Activated naive CD4-positive, alpha-beta T cell treated with anti-CD3 and anti-CD28 coated beads for 36 hours (primary cell): Measurements from ENCODE around the gene APOB. TPM values are rescaled to one million over a fixed set of nuclear protein-coding genes. Genes with fewer than 3 reads are reported as not detected.

ENCODE experiments used
- CTCF ChIA-PET: fragments of 350-600 bp; sonication (Branson Sonifier 250); formaldehyde crosslinking; loops from one replicate; lab custom pipeline; 2021; ENCODE audit warnings: antibody characterized with exemption; lab: Charles Lee
- DNase-seq: peaks from one replicate; pipeline ENCODE4 v3.0.0-alpha.2; 2020
- H3K27ac Mint-ChIP-seq: one replicate; pipeline ENCODE4 v1.8.0; 2021; ENCODE audit warnings: mild to moderate bottlenecking, mixed read lengths
- H3K27me3 Mint-ChIP-seq: one replicate; pipeline ENCODE4 v1.8.0; 2021; ENCODE audit warnings: low read depth, mixed read lengths
- H3K36me3 Mint-ChIP-seq: one replicate; pipeline ENCODE4 v1.8.0; 2021; ENCODE audit warnings: low read depth, mixed read lengths
- H3K4me1 Mint-ChIP-seq: one replicate; pipeline ENCODE4 v1.8.0; 2021; ENCODE audit warnings: low read depth, mixed read lengths
- H3K4me3 Mint-ChIP-seq: one replicate; pipeline ENCODE4 v1.8.0; 2021; ENCODE audit warnings: mild to moderate bottlenecking, moderate library complexity, mixed read lengths
- H3K9me3 Mint-ChIP-seq: one replicate; pipeline ENCODE4 v1.8.0; 2021; ENCODE audit warnings: mixed read lengths
- intact Hi-C: fragments of 100-400 bp; cut with micrococcal nuclease; formaldehyde crosslinking; loops from one replicate; pipeline ENCODE4 v1.15.1; 2023
- total RNA-seq, 2 experiments: library from RNA; stranded (reverse); gene quantifications; one replicate each; pipeline ENCODE4 v1.2.3, GENCODE V29; 2021

The APOB gene
- total RNA-seq, 2 experiments from 2014 or later: not detected

DNA sequence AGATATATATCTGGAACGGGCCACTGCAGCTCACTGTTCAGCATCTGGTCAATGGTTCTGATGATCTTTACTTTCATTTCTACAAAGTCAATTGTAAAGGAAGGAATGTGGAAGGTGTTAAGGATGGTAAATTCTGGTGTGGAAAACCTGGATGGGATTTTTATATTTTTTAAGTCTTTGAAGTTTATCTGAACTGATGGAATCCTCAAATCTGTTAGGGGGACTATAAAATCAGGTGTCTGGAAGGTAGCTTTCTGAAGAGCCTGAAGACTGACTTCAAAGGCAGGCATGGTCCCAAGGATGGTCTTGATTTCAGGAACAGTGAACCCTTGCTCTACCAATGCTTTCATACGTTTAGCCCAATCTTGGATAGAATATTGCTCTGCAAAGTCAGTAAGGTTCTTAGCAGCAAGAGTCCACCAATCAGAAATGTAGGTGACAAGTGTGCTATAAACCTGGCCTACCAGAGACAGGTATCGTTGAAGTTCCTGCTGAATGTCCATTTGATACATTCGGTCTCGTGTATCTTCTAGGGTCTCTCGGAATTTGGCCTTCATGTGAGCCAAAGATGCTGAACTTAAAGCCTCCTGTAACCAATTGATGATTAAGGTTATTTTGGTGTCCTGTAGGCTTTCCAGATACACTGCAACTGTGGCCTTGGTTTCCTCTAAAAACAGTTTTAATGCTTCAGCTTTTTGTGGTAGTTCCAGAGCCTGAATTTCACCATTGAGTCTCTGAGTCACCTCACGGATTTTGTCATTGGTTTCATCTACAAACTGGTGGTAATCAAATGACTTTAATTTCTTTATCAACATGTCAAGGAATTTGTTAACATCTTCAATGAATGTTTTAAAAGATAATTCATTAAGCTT is 34.8 kb downstream of the APOB start:
- no peak overlapping the region for H3K27ac Mint-ChIP-seq
- no peak for DNase-seq
- intact Hi-C loops: no loop called here
- H3K4me3 Mint-ChIP-seq: no peak overlapping the region
- no peaks in the 10 kb centered on the region for H3K4me1 Mint-ChIP-seq
- H3K9me3 Mint-ChIP-seq: no peaks in the 10 kb centered on the region
- H3K36me3 Mint-ChIP-seq: no peaks in the 10 kb centered on the region
- CTCF ChIA-PET: no interaction called here
- peaks cover 11% of the 10 kb centered on the region for H3K27me3 Mint-ChIP-seq

DNA sequence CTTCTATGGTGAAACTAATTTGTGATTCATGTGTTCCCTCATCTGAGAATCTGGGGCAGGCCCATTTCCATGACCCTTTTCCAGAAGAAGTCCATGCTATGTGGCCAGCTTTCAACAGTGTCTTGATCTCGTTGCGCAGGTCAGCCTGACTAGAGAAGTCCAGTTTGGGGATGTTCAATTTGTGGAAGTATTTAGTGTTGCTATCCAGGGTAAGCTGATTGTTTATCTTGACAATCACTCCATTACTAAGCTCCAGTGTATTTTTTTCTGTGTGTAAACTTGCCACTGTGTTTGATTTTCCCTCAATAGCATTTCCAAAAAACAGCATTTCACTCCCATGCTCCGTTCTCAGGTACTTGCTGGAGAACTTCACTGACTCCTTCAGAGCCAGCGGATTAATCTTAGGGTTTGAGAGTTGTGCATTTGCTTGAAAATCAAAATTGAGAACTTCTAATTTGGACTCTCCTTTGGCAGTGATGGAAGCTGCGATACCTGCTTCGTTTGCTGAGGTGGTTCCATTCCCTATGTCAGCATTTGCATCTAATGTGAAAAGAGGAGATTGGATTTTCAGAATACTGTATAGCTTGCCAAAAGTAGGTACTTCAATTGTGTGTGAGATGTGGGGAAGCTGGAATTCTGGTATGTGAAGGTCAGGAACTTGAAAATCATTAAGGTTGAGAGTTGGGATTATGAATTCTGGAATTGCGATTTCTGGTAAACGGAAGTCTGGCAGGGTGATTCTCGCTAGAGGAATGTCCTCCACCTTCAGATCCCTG is 35.7 kb downstream of the APOB start:
- DNase-seq: no peak
- H3K27me3 Mint-ChIP-seq: peaks cover 8% of the 10 kb centered on the region
- intact Hi-C loops: no loop called here

DNA sequence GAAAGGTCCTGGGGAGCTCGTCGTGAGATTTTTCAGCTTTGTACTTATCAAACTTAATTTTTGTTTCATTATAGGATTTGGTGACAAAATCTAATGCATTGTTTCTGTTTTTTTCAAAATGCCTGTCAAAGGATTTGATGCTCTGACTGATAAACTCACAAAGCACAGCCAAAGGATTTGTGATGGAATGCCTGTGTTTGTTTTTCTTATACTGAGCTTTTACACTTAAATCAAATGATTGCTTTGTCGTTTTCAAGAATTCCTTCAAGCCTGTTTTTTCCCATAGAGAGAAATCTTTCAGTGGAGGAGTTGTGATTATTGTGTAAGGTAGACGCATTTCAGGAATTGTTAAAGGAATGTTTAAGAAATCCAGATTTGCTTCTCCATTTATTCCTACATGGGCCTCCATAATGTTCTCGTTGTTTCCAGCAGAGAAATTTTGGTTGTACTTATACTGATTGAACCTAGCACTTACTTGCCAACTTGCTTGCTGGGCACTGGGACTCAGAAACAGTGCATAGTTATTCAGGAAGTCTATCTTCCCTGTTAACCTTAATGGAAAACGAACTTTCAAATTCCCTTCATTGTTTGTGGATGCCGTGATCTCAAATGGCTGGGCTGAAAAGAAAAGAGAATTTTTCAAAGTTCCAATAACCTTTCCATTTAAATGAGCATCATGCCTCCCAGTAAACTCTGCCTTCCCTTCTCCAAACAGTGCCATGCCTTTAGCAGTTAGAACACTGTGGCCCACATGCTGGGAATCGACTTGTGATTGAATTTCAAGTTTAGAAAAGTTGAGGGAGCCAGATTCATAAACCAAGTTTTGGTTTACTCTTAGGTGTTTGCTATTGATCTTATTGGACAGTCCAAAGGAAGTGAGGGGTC is 36.5 kb downstream of the APOB start:
- H3K4me1 Mint-ChIP-seq: no peaks in the 10 kb centered on the region
- CTCF ChIA-PET: no interaction called here

More for the DNA sequence above, 35.7 kb downstream of the APOB start:
- Mint-ChIP-seq H3K4me1 (no peaks in the 10 kb centered on the region), H3K27ac (no peak overlapping the region), H3K4me3 (no peak overlapping the region), H3K36me3 (no peaks in the 10 kb centered on the region), H3K9me3 (no peaks in the 10 kb centered on the region)
- CTCF ChIA-PET: no interaction called here

DNA sequence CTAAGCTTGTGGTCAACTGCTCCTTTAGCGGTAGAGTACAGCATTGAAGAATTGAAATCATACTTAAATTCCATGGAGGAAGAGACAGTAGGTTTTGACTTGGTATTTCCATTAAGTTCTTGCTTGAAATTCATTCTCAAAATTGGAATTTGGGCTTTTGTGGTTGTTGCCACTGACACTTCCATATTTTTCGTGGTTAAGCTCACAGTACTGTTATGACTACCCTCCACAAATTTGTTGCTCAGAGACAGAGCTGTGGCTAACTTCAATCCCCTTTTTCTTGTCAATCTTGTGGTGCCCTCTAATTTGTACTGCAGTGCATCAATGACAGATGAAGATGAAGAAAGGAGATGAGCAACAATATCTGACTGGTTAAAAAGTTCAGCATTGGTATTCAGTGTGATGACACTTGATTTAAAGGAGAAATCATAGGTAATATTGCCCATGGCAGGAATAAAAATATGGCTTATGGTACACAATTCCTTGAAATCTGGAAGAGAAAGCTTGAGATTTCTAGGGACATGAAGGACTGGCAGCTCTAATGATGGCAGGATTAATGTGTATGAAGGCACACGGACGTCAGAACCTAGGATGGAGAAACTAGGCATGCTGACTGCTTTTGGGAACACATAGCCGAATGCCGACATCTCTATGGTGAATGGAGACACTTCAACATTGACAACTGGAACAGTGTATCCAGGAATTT is 37.3 kb downstream of the APOB start:
- H3K4me1 Mint-ChIP-seq: no peaks in the 10 kb centered on the region
- no peak overlapping the region for H3K4me3 Mint-ChIP-seq
- H3K9me3 Mint-ChIP-seq: no peaks in the 10 kb centered on the region
- H3K27ac Mint-ChIP-seq: no peak overlapping the region
- no peak for DNase-seq
- intact Hi-C loops: no loop called here
- H3K27me3 Mint-ChIP-seq: peaks cover 8% of the 10 kb centered on the region
- CTCF ChIA-PET: interaction anchor here (0.5 kb wide), 1 partner anchor 323 kb away, joined by 3 read pairs; no protein-coding TSS in a partner anchor
- no peaks in the 10 kb centered on the region for H3K36me3 Mint-ChIP-seq

More for the DNA sequence above, 36.5 kb downstream of the APOB start:
- H3K27me3 Mint-ChIP-seq: peaks cover 8% of the 10 kb centered on the region
- no peak for DNase-seq
- H3K9me3 Mint-ChIP-seq: no peaks in the 10 kb centered on the region
- intact Hi-C loops: no loop called here
- H3K27ac Mint-ChIP-seq: no peak overlapping the region
- no peak overlapping the region for H3K4me3 Mint-ChIP-seq
- H3K36me3 Mint-ChIP-seq: no peaks in the 10 kb centered on the region

DNA sequence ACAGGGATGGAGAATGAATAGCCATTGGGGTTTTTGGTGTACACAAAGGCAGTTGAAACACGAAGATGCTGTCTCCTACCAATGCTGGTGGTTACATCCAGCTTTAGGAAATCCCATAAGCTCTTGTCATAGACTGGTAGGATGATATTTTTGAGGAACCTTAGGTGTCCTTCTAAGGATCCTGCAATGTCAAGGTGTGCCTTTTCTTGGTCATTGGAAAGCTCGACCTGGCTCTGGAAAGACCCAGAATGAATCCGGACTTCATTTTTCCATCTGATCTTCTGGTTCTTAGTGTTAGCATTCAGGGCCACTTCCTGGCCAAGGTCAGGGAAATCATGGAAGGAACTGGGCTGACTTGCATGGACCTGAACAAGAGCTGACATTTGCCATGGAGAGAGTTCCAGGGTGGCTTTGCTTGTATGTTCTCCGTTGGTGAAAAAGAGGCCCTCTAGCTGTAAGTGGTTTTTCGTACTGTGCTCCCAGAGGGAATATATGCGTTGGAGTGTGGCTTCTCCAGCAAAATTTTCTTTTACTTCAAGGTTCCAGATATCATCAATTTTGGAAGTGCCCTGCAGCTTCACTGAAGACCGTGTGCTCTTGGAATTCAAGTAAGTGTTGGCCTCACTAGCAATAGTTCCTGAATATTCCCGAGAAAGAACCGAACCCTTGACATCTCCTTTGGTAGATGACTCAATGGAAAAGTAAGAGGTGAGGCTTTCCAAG is 38.0 kb downstream of the APOB start:
- Mint-ChIP-seq H3K27me3 (peaks cover 9% of the 10 kb centered on the region), H3K27ac (no peak overlapping the region), H3K36me3 (no peaks in the 10 kb centered on the region), H3K4me3 (no peak overlapping the region), H3K9me3 (no peaks in the 10 kb centered on the region), H3K4me1 (no peaks in the 10 kb centered on the region)
- intact Hi-C loops: no loop called here
- CTCF ChIA-PET: interaction anchor here (0.5 kb wide), 1 partner anchor 322 kb away, joined by 3 read pairs; no protein-coding TSS in a partner anchor
- no peak for DNase-seq

DNA sequence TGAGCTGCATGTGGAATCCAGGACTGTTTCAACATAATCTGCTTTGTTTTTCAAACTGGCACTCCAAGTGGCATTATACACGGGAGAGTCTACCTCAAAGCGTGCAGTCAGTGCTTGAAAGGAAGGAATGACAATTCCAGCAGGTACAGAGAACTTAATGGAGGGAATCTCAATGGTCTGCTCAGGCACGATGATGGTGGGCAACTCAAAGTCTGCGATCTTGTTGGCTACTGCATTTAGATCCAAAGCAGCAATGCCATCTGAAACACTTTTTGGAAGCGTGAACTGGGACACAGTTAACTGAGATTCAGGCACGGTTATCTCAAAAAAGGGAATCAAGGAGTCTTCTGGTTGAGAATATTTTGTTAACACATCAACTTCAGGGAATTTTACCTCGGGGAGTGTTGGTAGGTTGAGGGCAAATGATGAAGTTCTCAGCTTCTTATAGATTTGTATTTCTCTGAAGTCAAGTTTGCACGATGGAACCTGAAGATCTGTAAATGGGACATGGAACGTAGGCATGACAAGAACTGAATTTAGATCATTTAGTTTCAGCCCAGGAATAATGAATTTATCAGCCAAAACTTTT is 38.7 kb downstream of the APOB start:
- DNase-seq: no peak
- CTCF ChIA-PET: interaction anchor here (0.6 kb wide), 1 partner anchor 42 kb away, joined by 4 read pairs; no protein-coding TSS in a partner anchor

DNA sequence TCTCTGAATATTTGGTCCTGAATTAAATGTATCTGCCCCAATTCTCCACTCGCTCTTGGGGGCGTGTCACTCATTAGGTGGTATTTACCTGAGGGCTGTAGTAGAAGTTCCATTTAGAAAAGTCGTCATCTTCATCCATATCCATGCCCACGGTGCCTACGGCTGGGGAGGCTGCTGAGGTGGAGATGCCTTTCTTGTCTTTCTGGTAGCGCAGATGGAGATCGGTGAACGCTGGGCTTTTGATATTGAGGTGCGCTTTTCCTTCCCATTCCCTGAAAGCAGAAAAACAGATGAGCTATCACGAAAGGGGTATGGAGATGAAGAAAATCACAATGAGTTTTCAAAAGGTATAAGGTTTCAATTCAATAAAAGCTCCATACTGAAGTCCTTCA is 39.7 kb downstream of the APOB start:
- CTCF ChIA-PET: no interaction called here
- no peak for DNase-seq
- H3K9me3 Mint-ChIP-seq: no peaks in the 10 kb centered on the region
- peaks cover 9% of the 10 kb centered on the region for H3K27me3 Mint-ChIP-seq
- no peak overlapping the region for H3K27ac Mint-ChIP-seq
- no peak overlapping the region for H3K4me3 Mint-ChIP-seq
- intact Hi-C loops: no loop called here
- no peaks in the 10 kb centered on the region for H3K36me3 Mint-ChIP-seq
- H3K4me1 Mint-ChIP-seq: no peaks in the 10 kb centered on the region

More for the DNA sequence above, 38.7 kb downstream of the APOB start:
- intact Hi-C loops: no loop called here
- Mint-ChIP-seq H3K36me3 (no peaks in the 10 kb centered on the region), H3K27me3 (peaks cover 9% of the 10 kb centered on the region), H3K9me3 (no peaks in the 10 kb centered on the region), H3K4me3 (no peak overlapping the region), H3K27ac (no peak overlapping the region), H3K4me1 (no peaks in the 10 kb centered on the region)

DNA sequence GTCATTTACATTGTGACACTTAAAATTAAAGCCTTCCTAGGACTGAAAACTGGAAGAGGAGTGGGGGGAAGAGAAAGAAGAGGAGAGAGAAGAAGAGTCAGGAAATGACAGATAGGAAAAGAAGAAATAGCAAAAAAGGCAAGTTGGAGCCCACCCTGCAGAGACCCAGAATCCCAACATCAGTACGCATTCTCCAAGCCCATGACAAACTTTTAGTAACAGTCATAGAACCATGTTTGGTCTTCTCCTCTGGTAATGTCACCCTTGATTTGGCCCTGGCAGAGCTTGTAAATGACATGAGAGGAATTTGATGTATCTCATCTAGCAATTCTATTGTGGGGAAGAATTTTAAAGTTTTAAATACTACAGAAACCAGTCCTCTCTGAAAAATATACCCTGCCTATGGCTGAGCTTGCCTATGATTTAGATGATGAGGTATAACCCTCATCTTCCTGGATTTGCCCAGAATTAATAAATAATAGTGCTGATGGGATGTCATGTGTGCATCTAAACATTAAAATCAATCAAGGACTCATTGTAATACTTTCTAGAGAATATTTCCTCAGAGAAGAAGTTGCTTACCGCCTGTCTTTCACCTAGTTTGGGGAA is 40.2 kb downstream of the APOB start:
- CTCF ChIA-PET: no interaction called here
- no peaks in the 10 kb centered on the region for H3K9me3 Mint-ChIP-seq

DNA sequence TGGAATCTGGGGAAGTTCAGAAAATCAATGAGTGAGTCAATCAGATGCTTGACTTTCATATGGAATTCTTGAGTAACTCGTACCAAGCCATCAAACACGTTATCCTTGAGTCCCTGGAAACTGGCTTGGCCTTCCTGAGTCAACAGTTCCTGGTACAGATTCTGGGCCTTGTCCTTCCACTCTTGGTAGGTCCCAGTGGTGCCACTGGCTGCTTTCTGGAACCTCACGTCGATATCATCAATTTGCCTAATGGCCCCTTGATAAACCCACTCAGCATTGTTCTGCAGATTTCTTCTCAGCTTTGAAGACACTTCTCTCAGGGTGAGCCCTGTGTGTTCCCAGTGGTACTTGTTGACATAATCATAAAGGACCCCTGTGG is 41.1 kb downstream of the APOB start:
- H3K27ac Mint-ChIP-seq: no peak overlapping the region
- H3K9me3 Mint-ChIP-seq: no peaks in the 10 kb centered on the region
- no peak overlapping the region for H3K4me3 Mint-ChIP-seq
- H3K27me3 Mint-ChIP-seq: peaks cover 7% of the 10 kb centered on the region
- no peaks in the 10 kb centered on the region for H3K4me1 Mint-ChIP-seq
- no peak for DNase-seq
- intact Hi-C loops: no loop called here
- no peaks in the 10 kb centered on the region for H3K36me3 Mint-ChIP-seq
- CTCF ChIA-PET: no interaction called here

More for the DNA sequence above, 40.2 kb downstream of the APOB start:
- intact Hi-C loops: no loop called here
- no peak for DNase-seq
- no peak overlapping the region for H3K27ac Mint-ChIP-seq
- no peak overlapping the region for H3K4me3 Mint-ChIP-seq
- peaks cover 9% of the 10 kb centered on the region for H3K27me3 Mint-ChIP-seq
- no peaks in the 10 kb centered on the region for H3K36me3 Mint-ChIP-seq
- no peaks in the 10 kb centered on the region for H3K4me1 Mint-ChIP-seq

DNA sequence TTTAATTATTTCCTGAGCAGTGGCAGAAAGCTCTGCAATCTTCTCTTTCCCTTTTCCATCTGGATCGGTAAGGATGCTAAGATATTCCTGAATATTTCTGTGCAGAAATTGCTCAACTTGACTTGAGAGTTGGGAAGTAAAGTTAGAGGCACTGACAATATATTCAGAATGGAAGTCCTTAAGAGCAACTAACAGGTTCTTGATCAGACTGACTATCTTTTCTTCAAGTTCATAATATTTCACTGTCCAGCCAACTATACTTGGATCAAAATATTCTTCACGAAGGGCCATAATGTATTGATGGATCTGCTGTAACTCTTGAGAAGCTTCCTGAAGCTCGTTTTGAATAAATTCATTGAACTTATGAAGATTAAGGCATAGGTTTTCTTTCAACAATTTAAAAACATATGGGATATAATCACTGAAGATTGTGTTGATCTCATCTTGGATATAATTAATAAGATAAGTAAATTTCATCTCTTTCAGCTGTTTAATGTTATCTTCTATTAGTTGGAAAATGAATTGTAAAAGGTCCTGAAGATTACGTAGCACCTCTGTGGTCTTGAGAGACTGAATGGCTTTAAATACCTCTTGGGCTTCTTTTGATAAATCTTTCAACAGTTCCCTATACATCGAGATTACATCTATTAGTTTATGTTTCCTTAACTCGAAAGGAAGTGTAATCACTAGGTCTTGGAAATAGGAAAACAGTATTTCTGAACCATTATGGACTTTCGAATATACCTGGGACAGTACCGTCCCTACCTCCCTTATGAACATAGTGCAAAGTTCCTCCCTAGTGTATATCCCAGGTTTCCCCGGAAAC is 41.7 kb downstream of the APOB start:
- CTCF ChIA-PET: interaction anchor here (0.9 kb wide), 1 partner anchor 39 kb away, joined by 3 read pairs; no protein-coding TSS in a partner anchor
- peaks cover 7% of the 10 kb centered on the region for H3K27me3 Mint-ChIP-seq

More for the DNA sequence above, 41.7 kb downstream of the APOB start:
- intact Hi-C loops: no loop called here
- no peak for DNase-seq
- no peak overlapping the region for H3K27ac Mint-ChIP-seq
- no peaks in the 10 kb centered on the region for H3K9me3 Mint-ChIP-seq
- H3K4me1 Mint-ChIP-seq: no peaks in the 10 kb centered on the region
- H3K4me3 Mint-ChIP-seq: no peak overlapping the region
- no peaks in the 10 kb centered on the region for H3K36me3 Mint-ChIP-seq
